Common myeloid progenitor, CD34-positive (primary cell): ENCODE data around the gene LBX2.

ENCODE experiments used
- CTCF ChIA-PET: fragments of 350-600 bp; sonication (Branson Sonifier 250); formaldehyde crosslinking; loops from one replicate; lab custom pipeline; 2021; ENCODE audit warnings: antibody characterized with exemption; lab: Charles Lee
- POLR2A ChIA-PET: fragments of 350-600 bp; sonication (Branson Sonifier 250); formaldehyde crosslinking; loops from one replicate; lab custom pipeline; 2021; ENCODE audit warnings: antibody characterized with exemption; lab: Charles Lee
- DNase-seq, 3 donors: peaks; one replicate each; pipeline versions ENCODE4 v3.0.0 to v3.0.0-alpha.2; 2013
- H3K27ac ChIP-seq, 2 experiments: 1 replicate in 1 of 2; 2 replicates in 1 of 2; pipeline ENCODE4 v1.7.0; 2013; ENCODE audit warnings: inconsistent platforms in 2 of 2, low read length in 2 of 2, mild to moderate bottlenecking in 2 of 2, low read depth in 1 of 2, moderate library complexity in 1 of 2; ENCODE audit not compliant: severe bottlenecking in 2 of 2, insufficient read depth in 1 of 2, poor library complexity in 1 of 2
- H3K27me3 ChIP-seq, 5 experiments: replicated peaks in 2 of 5; 1 replicate in 3 of 5; 2 replicates in 2 of 5; pipeline versions ENCODE4 v1.6.1 to v1.7.0; 2013; ENCODE audit warnings: low read length in 4 of 5, mild to moderate bottlenecking in 2 of 5, moderate library complexity in 2 of 5, inconsistent platforms in 1 of 5; ENCODE audit not compliant: insufficient read depth in 5 of 5, control insufficient read depth in 4 of 5
- H3K36me3 ChIP-seq, 4 experiments: 1 replicate in 2 of 4; 2 replicates in 2 of 4; pipeline versions ENCODE4 v1.6.1 to v1.7.0; 2013; ENCODE audit warnings: low read length in 3 of 4, control low read depth in 1 of 4, mild to moderate bottlenecking in 1 of 4; ENCODE audit not compliant: control insufficient read depth in 4 of 4, insufficient read depth in 4 of 4
- H3K4me1 ChIP-seq, 4 experiments: 1 replicate in 3 of 4; 2 replicates in 1 of 4; pipeline versions ENCODE4 v1.6.1 to v1.7.1; 2013; ENCODE audit warnings: low read length in 3 of 4, mild to moderate bottlenecking in 3 of 4, control low read depth in 1 of 4, inconsistent platforms in 1 of 4, moderate library complexity in 1 of 4; ENCODE audit not compliant: control insufficient read depth in 4 of 4, insufficient read depth in 4 of 4; ENCODE audit errors: control extremely low read depth in 1 of 4
- H3K4me3 ChIP-seq, 7 experiments: 1 replicate in 4 of 7; 2 replicates in 3 of 7; pipeline versions ENCODE4 v1.5.1 to v1.7.0; 2013; ENCODE audit warnings: mild to moderate bottlenecking in 7 of 7, low read length in 6 of 7, moderate library complexity in 6 of 7, inconsistent platforms in 2 of 7, low read depth in 2 of 7, control low read depth in 1 of 7; ENCODE audit not compliant: insufficient read depth in 4 of 7, control insufficient read depth in 1 of 7; ENCODE audit errors: extremely low read depth in 1 of 7
- H3K9me3 ChIP-seq, 5 experiments: 1 replicate in 4 of 5; 2 replicates in 1 of 5; pipeline versions ENCODE4 v1.6.1 to v1.7.1; 2013; ENCODE audit warnings: low read length in 4 of 5, mild to moderate bottlenecking in 2 of 5, inconsistent platforms in 1 of 5, low read depth in 1 of 5, moderate library complexity in 1 of 5; ENCODE audit not compliant: control insufficient read depth in 4 of 5, insufficient read depth in 2 of 5; ENCODE audit errors: control extremely low read depth in 1 of 5
- WGBS: methylation state at CpG from one replicate; pipeline ENCODE4 v1.1.5; 2013; ENCODE audit not compliant: insufficient coverage; 5-methylcytosine and 5-hydroxymethylcytosine counted together

The LBX2 gene

DNA sequence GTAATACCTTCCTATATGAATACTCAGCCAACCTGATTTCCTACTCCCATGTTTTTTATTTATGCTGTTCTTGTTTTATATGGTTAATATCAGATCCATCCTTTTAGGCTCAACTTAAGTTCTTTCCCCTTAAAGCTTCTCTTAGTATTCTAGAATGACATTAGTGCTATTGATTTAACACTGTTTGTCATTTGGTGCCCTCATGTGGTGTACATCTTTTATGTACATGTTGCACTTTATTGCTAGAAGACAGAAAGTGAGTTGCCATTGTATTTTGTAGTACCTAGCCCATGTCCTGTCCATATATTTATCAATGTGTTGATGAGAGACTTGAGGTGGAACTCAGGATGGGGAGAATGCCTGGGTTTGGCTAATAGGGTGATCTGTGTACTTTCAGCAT is 32.8 kb upstream of the LBX2 start:
- ChIA-PET CTCF (interaction anchor here (0.7 to 13.7 kb wide), 26 partner anchors 9 to 282 kb away, joined by 3 to 210 read pairs (median 5); partner anchors contain the start of genes C2orf81, CCDC142, LBX2 and MRPL53), POLR2A (interaction anchor here (0.6 to 1.4 kb wide), 3 partner anchors 29 to 45 kb away, joined by 3 to 4 read pairs (median 4); no protein-coding TSS in a partner anchor)
- Histone ChIP-seq H3K27ac (no peak overlapping the region), H3K27me3 (no peaks in the 10 kb centered on the region), H3K9me3 (no peaks in the 10 kb centered on the region), H3K4me3 (no peak overlapping the region), H3K4me1 (peaks cover 6 to 53% (median 25%) of the 10 kb centered on the region in 4 experiments), H3K36me3 (peaks cover 6 to 53% (median 23%) of the 10 kb centered on the region in 4 experiments)
- peak; percentile 74 to 81 (median 80) for DNase-seq

DNA sequence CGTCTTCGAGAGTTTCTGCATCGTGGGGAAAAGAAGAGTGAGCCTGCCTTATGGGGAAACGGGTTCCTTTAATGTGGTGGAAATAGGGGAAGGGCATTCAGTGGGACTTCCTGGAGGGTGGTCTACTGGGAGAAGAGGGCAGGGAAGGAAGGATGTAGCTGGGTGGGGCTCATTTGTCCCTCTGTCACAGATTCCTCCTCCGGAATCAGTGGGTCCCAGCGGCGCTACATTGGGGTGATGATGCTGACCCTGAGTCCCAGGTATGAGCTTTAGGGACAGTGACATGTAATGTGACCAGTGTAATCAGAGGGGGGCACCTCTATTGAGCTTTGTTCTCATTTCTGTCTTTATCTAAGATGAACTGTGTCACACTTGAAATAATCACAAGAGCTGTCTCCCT is 32.3 kb upstream of the LBX2 start:
- H3K27me3 ChIP-seq, result no peaks in the 10 kb centered on the region
- H3K9me3 ChIP-seq, result no peaks in the 10 kb centered on the region
- peak overlapping the region in 1 of 7 experiments; percentile 96 for H3K4me3 ChIP-seq
- ChIA-PET POLR2A (interaction anchor here (0.6 to 1.4 kb wide), 3 partner anchors 39 to 49 kb away, joined by 3 to 4 read pairs (median 4); partner anchors contain the start of genes CCDC142 and TTC31), CTCF (interaction anchor here (0.7 to 13.7 kb wide), 26 partner anchors 10 to 282 kb away, joined by 3 to 210 read pairs (median 5); partner anchors contain the start of genes C2orf81, CCDC142, LBX2 and MOGS)
- H3K36me3 ChIP-seq, result peaks cover 6 to 56% (median 28%) of the 10 kb centered on the region in 4 experiments
- no peak for DNase-seq
- no peak overlapping the region for H3K27ac ChIP-seq
- H3K4me1 ChIP-seq, result peaks cover 6 to 48% (median 25%) of the 10 kb centered on the region in 4 experiments
- WGBS, result 78% methylated on average over 7 of the region's 7 CpGs

DNA sequence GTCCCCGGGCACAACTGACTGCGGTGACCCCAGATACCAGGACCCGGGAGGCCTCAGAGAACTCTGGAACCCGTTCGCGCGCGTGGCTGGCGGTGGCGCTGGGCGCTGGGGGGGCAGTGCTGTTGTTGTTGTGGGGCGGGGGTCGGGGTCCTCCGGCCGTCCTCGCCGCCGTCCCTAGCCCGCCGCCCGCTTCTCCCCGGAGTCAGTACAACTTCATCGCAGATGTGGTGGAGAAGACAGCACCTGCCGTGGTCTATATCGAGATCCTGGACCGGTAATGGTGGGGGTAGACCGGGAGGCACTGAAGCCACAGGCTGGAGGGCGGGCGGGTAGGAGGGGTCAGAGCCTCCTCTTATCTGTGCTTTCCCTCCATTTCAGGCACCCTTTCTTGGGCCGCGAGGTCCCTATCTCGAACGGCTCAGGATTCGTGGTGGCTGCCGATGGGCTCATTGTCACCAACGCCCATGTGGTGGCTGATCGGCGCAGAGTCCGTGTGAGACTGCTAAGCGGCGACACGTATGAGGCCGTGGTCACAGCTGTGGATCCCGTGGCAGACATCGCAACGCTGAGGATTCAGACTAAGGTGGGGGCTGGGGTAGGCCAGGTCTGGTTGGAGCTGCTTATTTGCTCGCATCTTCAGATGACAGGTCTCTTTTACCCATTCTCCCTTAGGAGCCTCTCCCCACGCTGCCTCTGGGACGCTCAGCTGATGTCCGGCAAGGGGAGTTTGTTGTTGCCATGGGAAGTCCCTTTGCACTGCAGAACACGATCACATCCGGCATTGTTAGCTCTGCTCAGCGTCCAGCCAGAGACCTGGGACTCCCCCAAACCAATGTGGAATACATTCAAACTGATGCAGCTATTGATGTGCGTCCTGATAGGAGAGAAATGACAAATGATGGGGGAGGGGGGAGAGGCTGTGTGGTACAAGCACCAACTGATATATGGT is 31.1 kb upstream of the LBX2 start:
- peaks cover 13 to 68% (median 38%) of the 10 kb centered on the region in 4 experiments for H3K36me3 ChIP-seq
- DNase-seq, result peak; percentile 70 to 87 (median 75)
- no peaks in the 10 kb centered on the region for H3K9me3 ChIP-seq
- CTCF ChIA-PET, result interaction anchor here (1.2 to 13.7 kb wide), 15 partner anchors 9 to 151 kb away, joined by 3 to 210 read pairs (median 18); partner anchors contain the start of genes CCDC142, LBX2, MOGS and PCGF1
- 3% methylated on average over 35 of the region's 54 CpGs for WGBS
- H3K4me1 ChIP-seq, result peaks cover 6 to 43% (median 25%) of the 10 kb centered on the region in 4 experiments
- H3K27me3 ChIP-seq, result no peaks in the 10 kb centered on the region
- POLR2A ChIA-PET, result interaction anchor here (1.3 to 2.7 kb wide), 3 partner anchors 16 to 72 kb away, joined by 3 to 15 read pairs (median 3); partner anchors contain the start of genes CCDC142, TLX2, TTC31 and WBP1
- peak overlapping the region; percentile 77 to 96 (median 86) for H3K4me3 ChIP-seq
- peak overlapping the region; percentile 13 to 72 for H3K27ac ChIP-seq

DNA sequence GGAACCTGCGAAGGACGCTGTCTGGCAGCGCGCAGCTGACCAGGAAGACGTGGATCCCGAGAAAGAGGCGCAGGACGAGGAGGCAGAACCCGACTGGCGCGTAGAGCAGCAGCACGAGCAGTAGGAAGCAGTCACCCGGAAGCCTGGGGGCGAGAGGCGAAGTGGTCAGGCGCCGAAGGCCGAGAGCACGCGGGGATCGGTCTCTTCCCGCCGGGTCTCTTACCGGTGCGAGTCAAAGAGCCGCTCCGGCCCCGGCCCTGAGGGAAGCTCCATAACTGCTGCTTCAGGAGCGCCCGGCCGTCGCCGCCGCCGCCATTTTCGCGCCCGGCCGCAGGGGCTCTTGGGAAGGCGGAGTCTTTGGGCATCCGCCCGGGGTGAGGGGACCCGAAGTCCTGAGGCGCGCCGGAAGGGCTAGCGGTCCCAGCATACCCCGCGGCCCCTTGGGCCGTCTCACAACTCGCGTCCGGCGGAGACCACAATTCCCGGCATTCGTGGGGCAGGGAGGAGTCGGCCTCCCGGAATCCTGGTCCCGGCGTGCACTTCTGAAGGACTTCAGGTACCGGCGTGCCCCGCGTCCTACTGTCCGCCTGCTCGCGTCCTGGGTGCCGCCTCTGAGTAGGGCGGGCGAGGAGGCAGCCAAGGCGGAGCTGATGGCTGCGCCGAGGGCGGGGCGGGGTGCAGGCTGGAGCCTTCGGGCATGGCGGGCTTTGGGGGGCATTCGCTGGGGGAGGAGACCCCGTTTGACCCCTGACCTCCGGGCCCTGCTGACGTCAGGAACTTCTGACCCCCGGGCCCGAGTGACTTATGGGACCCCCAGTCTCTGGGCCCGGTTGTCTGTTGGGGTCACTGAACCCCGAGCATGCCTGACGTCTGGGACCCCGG is 30.2 kb upstream of the LBX2 start, which contains the start of the genes AUP1 and HTRA2:
Gene AUP1, minus strand, starts transcription at position 350 of the 882 bp plus-strand sequence. Its CDS starts 77 bp downstream, at position 273.
Gene HTRA2, plus strand, starts transcription at position 577 of the 882 bp plus-strand sequence. Its CDS starts 74 bp downstream, at position 651.
- Histone ChIP-seq H3K9me3 (no peaks in the 10 kb centered on the region), H3K4me3 (peak within 1 kb of the TSS; percentile 77 to 96 (median 86)), H3K27me3 (no peaks in the 10 kb centered on the region), H3K27ac (peak within 1 kb of the TSS; percentile 80 to 86), H3K4me1 (peaks cover 6 to 43% (median 25%) of the 10 kb centered on the region in 4 experiments), H3K36me3 (peaks cover 13 to 68% (median 38%) of the 10 kb centered on the region in 4 experiments)
- under 1% methylated on average over 83 of the region's 87 CpGs for WGBS
- ChIA-PET CTCF (interaction anchor here (1.0 to 13.7 kb wide), 8 partner anchors 8 to 72 kb away, joined by 3 to 210 read pairs (median 36); partner anchors contain the start of genes LBX2, PCGF1, TTC31 and WBP1), POLR2A (interaction anchor here (1.0 to 2.7 kb wide), 6 partner anchors 9 to 71 kb away, joined by 3 to 15 read pairs (median 4); partner anchors contain the start of genes CCDC142, TLX2, TTC31 and WBP1)
- DNase-seq, result peak; percentile 76 to 87 (median 79)

DNA sequence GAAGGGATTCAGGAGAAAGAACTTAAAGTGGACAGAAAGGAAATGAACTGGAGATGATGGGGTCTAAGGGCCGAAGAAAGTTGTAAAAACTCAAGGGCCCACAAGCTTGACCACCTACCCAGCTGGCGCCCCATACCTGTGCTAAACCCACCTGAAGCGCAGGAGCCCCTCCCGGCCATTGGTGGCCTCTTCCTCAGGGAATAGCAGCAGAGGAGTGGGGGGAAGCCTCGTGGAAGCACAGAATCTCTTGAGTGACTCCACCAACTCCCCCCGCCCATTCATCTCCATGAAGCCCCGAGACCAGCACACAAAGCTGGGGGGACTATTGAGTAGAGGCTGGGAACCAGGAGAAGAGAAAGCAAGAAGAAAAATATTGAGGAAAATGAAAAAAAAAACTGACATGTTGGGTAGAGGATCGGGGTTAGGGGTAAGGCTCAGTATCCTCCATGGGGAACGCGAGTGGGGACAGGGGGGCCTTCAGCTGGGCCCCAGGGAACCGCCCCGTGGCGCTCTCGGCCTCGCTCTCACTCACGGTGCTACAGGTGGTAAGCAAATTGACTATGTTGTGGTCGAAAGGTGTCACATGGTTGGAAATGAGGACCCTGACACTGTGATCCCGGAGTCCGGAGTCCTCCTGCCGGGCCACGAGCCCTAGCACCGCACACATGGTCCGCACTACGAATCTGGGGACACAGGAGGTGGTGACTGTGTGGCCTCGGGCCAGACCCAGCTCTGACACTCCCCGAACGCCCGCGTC is 29.4 kb upstream of the LBX2 start:
- 15% methylated on average over 25 of the region's 29 CpGs for WGBS
- Histone ChIP-seq H3K4me3 (peak overlapping the region; percentile 77 to 96 (median 86)), H3K27ac (peak overlapping the region; percentile 80 to 86), H3K4me1 (peaks cover 6 to 34% (median 25%) of the 10 kb centered on the region in 4 experiments), H3K36me3 (peaks cover 13 to 60% (median 33%) of the 10 kb centered on the region in 4 experiments), H3K9me3 (no peaks in the 10 kb centered on the region), H3K27me3 (no peaks in the 10 kb centered on the region)
- no peak for DNase-seq
- CTCF ChIA-PET, result interaction anchor here (1.0 to 13.7 kb wide), 7 partner anchors 9 to 58 kb away, joined by 3 to 210 read pairs (median 53); partner anchors contain the start of genes LBX2, PCGF1 and TTC31
- POLR2A ChIA-PET, result interaction anchor here (0.6 to 2.7 kb wide), 6 partner anchors 10 to 74 kb away, joined by 3 to 15 read pairs (median 4); partner anchors contain the start of genes CCDC142, INO80B, TLX2 and TTC31
